Left kidney (tissue), 2 donors: Measurements from ENCODE around the gene ARHGAP44. TPM values are rescaled to one million over a fixed set of nuclear protein-coding genes. Genes with fewer than 3 reads are reported as not detected.
A peak's percentile ranks its signal among the peaks of the same experiment; 100 is the strongest.

Experiments used
- DNase-seq: peaks from one replicate; pipeline ENCODE4 v3.0.0-alpha.2; 2013
- polyA plus RNA-seq: library from polyadenylated mRNA; unstranded; fragments of 120-200 nt; gene quantifications from one replicate; pipeline ENCODE4 v1.2.1, GENCODE V29; 2013; ENCODE audit not compliant: insufficient read length

ARHGAP44 gene
- polyA plus RNA-seq, 1 donor, result 8.9 TPM

- DNase-seq, result no peak
Observed at GRCh38 chr17:12994341-12995074, 205.2 kb downstream of the ARHGAP44 start.

GRCh38 chr17:12995106-12995895 is 206.0 kb downstream of the ARHGAP44 start:
- no peak for DNase-seq

GRCh38 chr17:12995896-12996295 is 206.6 kb downstream of the ARHGAP44 start:
- DNase-seq, result no peak

GRCh38 chr17:12996357-12996756 is 207.1 kb downstream of the ARHGAP44 start:
- DNase-seq, result no peak

- no peak for DNase-seq
Observed at GRCh38 chr17:12996941-12997340, 207.6 kb downstream of the ARHGAP44 start.

- DNase-seq, result no peak
Observed at GRCh38 chr17:12998461-12998860, 209.2 kb downstream of the ARHGAP44 start.

GRCh38 chr17:12998874-12999273 is 209.6 kb downstream of the ARHGAP44 start:
- no peak for DNase-seq

GRCh38 chr17:13000561-13000960 is 211.3 kb downstream of the ARHGAP44 start:
- no peak for DNase-seq

GRCh38 chr17:13001991-13002615 is 212.8 kb downstream of the ARHGAP44 start:
- peak; percentile 61 for DNase-seq

GRCh38 chr17:13002761-13003453 is 213.6 kb downstream of the ARHGAP44 start:
- DNase-seq, result peak; percentile 79

- no peak for DNase-seq
Observed at GRCh38 chr17:13003454-13003851, 214.2 kb downstream of the ARHGAP44 start.

GRCh38 chr17:13003927-13004326 is 214.6 kb downstream of the ARHGAP44 start:
- DNase-seq, result no peak

GRCh38 chr17:13004336-13004735 is 215.0 kb downstream of the ARHGAP44 start:
- DNase-seq, result no peak

- no peak for DNase-seq
Observed at GRCh38 chr17:13005530-13005929, 216.2 kb downstream of the ARHGAP44 start.

- no peak for DNase-seq
Observed at GRCh38 chr17:13008461-13008860, 219.2 kb downstream of the ARHGAP44 start.

GRCh38 chr17:13010959-13011358 is 221.7 kb downstream of the ARHGAP44 start:
- no peak for DNase-seq

GRCh38 chr17:13014801-13015200 is 225.5 kb downstream of the ARHGAP44 start:
- no peak for DNase-seq

- DNase-seq, result no peak
Observed at GRCh38 chr17:13016881-13017654, 227.8 kb downstream of the ARHGAP44 start.

- peak; percentile 99 for DNase-seq
Observed at GRCh38 chr17:13017655-13018459, 228.6 kb downstream of the ARHGAP44 start, which contains the start of gene ELAC2. Gene ELAC2 (minus strand): TSS chr17:13018027. CDS start chr17:13017947, 80 bp downstream.

- DNase-seq, result no peak
Observed at GRCh38 chr17:13024016-13024415, 234.7 kb downstream of the ARHGAP44 start.
